Left cardiac atrium (tissue), 4 donors: Measurements from ENCODE around the gene RAB33B. TPM values are rescaled to one million over a fixed set of nuclear protein-coding genes. Genes with fewer than 3 reads are reported as not detected.
"Not testable (repeated sequence)": the region's sequence is repeated elsewhere in the genome, so short reads cannot be mapped to it uniquely, and the experiment has no call there.

Source experiments
- ATAC-seq, 2 donors: fragments of 200-7000 bp; cut with Tn5 transposase; one replicate each; pipeline ENCODE4 v1.9.1; 2020; ENCODE audit warnings: mild to moderate bottlenecking in 2 of 2, moderate library complexity in 2 of 2
- DNase-seq: peaks from one replicate; pipeline ENCODE4 v3.0.0-alpha.2; 2020
- intact Hi-C, 2 donors: fragments of 100-400 bp; cut with DNase I; formaldehyde crosslinking; loops; one replicate each; pipeline versions ENCODE4 v1.14.1 to v1.15.1; 2022 to 2023
- long read RNA-seq: library from polyadenylated mRNA; unstranded; transcript quantifications from one replicate; pipeline ENCODE4 v2.0.0, GENCODE V29; 2021
- total RNA-seq, 2 donors: library from RNA; stranded (reverse); fragmentation: NEBNext Ultra II Directional; extraction: Animal tissue kit (Norgen Biotek cat#: 25700); gene quantifications; one replicate each; pipeline ENCODE4 v1.2.1, GENCODE V29; 2021
- donor health status: DM: no; HTN: yes; CAD: no.
- donor health status: DM: no; HTN: yes; CAD: no; lungs with severe emphysema.
- donor health status: DM: yes; HTN: yes; CAD: no.
- donor health status: Dilated cardiomyopathy.

RAB33B gene
- total RNA-seq = 1 to 10 TPM; 6.3 to 6.6 TPM
- long read RNA-seq, full-length matches to known transcripts = 14 of 16 reads
- long read RNA-seq, partial matches to known transcripts = 0 of 16 reads
- long read RNA-seq, other reads (novel, unspliced or antisense) = 2 of 16 reads

DNA sequence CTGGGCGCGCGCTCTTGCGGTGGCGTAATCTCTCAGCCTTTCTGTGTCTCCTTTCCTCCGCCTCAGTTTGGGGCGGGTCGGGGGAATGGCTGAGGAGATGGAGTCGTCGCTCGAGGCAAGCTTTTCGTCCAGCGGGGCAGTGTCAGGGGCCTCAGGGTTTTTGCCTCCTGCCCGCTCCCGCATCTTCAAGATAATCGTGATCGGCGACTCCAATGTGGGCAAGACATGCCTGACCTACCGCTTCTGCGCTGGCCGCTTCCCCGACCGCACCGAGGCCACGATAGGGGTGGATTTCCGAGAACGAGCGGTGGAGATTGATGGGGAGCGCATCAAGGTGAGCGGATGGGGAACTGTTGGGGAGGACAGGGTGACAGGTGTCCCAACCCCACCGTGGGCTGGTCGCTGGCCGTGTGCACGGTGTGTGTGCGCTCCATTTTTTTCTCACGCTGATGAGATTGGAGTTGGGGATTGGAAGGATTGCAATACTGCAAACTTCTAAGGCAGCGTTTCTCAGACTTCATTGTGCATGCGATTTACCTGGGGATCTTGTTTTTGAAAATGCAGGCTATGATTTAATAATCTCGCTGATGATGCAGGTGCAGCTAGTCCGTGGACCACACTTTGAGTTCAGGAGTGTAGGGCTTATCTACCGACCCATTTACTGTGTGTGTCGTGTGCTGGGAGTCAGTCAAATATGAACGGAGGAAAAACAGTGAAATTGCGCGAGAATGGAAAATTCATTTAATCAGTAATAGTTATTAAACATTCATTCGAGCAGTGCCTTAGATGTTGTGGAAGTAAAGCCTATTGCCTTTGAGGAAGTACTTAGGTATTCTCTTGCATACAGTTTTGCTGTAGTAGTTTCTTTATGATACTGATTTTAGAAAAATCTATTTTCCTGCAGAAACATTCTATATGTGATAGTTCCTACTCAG lies at the start of gene RAB33B:
TSS of gene RAB33B (plus strand) at position 11 of the 935 bp plus-strand sequence. CDS start at position 86, 75 bp downstream.
- DNase-seq = no peak
- peak; percentile 1 to 2 for ATAC-seq
- intact Hi-C loops = no loop called here

DNA sequence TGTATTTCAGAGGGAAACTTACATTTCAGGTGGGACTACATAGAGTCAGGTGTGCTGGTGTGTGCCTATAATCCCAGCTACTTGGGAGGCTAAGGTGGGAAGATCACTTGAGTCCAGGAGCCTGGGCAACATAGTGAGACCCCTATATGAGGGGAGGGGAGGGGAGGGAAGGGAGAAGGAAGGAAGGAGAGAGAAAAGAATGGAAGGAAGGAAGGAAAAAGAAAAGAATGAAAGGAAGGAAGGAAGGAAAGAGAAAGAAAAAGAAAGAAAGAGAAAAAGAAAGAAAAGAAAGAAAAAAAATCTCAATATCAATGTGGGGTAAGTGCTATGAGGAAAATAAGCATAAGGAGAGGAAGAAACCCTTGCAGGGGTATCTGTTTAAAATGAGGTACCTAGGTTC lies 43.6 kb upstream of the RAB33B start:
- ATAC-seq = no peak
- no peak for DNase-seq
- intact Hi-C loops = loop anchor here in 1 of 2 donors (10.0 kb wide), 1 partner anchor 224 kb away; no protein-coding TSS in a partner anchor

DNA sequence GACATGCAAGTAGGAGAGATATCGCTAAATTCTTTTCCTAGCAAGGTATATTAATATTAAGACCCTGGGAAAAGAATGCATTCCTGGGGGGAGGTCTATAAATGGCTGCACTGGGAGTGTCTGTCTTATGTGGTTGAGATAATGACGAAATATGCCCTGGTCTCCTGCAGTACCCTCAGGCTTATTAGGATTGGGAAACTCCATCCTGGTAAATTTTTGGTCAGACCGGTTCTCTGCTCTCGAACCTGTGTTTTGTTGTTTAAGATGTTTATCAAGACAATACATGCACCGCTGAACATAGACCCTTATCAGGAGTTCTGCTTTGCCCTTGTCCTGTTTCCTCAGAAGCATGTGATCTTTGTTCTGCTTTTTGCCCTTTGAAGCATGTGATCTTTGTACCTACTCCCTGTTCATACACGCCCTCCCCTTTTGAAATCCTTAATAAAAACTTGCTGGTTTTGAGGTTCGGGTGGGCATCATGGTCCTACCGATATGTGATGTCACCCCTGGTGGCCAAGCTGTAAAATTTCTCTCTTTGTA lies 39.2 kb upstream of the RAB33B start:
- intact Hi-C loops = loop anchor here in 1 of 2 donors (10.0 kb wide), 1 partner anchor 220 kb away; no protein-coding TSS in a partner anchor
- not testable (repeated sequence) for ATAC-seq, DNase-seq

DNA sequence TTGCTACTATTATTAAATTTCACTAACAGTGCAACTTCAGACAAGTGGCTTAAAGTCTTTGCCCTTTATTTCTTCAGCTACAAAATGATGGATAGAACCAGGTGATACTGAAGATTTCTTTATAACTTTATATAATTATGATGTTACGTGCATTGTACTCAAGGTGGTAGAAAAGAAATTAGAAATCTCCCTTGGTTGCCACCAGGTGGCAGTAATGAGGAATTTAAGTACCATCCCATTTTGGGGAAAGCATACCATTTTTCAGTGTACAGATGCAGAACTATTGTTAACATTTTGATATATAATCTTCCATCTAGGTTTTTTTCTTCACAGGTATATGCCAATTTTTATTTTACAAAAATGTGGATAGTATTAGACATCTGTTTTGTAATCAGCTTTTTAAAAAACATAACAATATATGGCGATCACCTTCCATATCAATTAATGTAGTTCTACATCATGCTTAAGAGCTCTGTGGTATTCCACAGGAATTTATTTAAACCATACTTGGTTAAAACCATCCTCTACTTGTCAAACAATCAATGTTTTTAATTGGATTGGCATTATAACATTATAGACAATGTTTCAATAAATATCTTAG lies 37.7 kb upstream of the RAB33B start:
- intact Hi-C loops = loop anchor here in 1 of 2 donors (10.0 kb wide), 1 partner anchor 219 kb away; no protein-coding TSS in a partner anchor
- no peak for ATAC-seq

DNA sequence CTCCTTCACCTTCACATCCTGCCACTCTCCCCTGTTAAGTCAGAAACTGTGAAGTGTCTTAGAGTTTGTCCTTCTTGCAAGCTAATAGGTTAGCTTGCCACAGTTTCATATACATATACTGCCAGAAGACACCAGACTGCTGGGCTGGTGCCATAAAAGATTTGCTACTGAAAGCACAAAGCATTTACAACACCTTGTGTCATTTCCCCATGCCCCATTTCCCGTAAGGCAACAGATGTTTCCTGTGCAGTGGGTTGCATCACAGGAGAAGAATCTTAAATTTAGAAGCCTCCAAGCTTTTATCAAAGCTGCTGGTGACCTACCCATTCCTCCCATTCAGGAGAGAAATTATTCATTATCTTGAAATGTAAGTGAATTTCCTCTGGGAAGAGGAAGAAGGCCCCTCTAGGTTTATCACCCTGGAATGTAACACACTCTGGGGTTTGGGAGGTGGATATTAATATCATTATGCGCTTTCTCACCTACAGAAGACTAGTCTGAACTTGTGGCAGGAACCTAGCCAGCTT lies 34.5 kb upstream of the RAB33B start:
- intact Hi-C loops = loop anchor here in 1 of 2 donors (10.0 kb wide), 1 partner anchor 215 kb away; no protein-coding TSS in a partner anchor

More for the DNA sequence above, 37.7 kb upstream of the RAB33B start:
- DNase-seq = no peak

DNA sequence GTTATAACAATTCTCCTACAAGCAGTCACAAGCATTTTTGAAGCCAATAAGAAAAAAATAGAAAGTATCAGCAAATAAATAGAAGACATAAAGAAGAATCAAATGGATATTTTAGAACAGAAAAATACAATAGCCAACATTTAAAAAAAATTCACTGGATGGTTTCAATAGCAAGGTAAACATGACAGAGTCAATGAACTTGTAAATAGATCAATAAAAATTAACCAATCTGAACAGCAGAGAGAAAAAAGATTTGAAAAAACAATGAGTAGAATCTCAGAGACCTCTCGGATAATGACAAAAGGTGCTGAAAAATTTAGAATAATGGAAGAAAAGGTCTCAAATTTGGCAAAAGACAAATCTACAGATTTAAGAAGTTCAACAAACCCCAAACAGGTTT lies 33.3 kb upstream of the RAB33B start:
- ATAC-seq (no peak), DNase-seq (no peak)
- intact Hi-C loops = no loop called here

More for the DNA sequence above, 34.5 kb upstream of the RAB33B start:
- DNase-seq (peak; percentile 58), ATAC-seq (peak; percentile 78 to 91)

DNA sequence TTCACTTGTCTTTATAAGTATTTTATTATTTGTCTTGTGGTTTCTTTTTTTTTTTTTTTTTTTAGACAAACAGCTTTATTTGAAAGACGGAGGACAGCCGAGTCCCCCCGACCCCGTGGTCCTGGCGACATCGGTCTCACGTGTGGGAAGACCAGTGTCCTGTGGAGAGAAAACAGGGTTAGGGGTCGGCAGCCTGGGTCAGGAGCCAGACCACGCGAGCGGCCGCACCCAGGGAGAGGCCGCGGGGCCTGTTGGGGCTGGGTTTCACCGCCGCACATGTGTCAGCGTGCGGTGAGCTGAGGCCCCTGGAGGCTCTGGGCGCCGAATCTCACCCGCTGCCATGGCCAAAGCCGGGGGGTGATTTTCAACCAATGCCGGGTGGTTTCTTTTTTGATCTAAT lies 17.8 kb upstream of the RAB33B start:
- no peak for ATAC-seq
- no peak for DNase-seq
- intact Hi-C loops = no loop called here

DNA sequence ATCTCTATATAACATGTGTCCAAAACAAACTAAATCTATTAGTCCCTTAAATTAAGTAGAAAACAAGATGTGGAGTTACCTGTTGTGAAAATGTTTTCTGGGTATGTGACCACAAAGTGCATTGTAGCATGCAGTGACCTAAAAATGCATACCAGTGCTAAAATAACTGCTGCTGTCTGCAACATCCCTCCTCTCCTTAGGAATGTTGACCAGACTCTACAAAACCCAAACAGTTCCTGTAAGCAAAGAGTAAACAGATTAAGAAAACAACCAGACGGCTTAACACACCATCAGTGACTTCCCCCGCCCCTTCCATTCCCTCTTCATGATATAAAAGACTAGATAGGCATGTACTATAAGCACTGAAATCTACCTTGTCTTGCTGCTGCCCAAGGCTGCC lies 15.8 kb upstream of the RAB33B start:
- no peak for DNase-seq
- intact Hi-C loops = no loop called here
- no peak for ATAC-seq

DNA sequence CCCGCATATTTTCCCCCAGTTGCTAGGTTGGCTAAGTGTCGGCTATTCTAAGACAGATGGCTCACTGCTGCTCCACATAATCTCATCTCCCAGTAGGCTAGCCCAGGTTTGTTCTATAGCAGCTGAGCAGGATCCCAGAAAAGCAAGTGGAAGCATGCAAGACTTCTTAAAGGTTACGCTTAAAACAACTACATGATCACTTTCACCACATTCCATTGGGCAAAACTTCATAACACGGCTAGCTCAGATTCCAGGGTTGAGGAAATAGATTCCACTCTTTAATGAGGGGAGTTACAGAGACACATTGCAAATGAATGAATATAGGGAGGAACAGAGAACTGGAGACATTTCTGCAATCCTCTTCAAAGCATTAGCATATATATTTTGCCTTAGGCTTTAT lies 12.9 kb upstream of the RAB33B start:
- intact Hi-C loops = no loop called here
- no peak for DNase-seq

DNA sequence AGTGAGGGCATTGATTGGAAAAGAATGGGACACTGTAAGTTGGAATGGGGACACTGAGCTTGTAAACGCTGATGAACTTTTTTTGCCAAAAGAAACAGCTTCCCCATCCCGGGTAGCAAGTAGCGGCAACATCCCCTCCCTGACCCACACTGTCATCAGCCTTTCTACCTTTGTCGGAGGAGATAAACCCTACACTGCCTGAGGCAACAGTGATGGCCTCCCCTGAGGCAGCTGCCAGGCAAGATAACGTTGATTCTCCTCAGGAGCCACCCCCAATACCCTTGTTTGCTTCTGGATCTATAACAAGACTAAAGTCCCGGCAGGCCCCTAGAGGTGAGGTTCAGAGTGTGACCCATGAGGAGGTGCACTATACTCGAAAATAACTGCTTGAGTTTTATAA lies 10.3 kb upstream of the RAB33B start:
- no peak for ATAC-seq
- intact Hi-C loops = no loop called here
- DNase-seq = no peak

More for the DNA sequence above, 12.9 kb upstream of the RAB33B start:
- ATAC-seq = no peak

DNA sequence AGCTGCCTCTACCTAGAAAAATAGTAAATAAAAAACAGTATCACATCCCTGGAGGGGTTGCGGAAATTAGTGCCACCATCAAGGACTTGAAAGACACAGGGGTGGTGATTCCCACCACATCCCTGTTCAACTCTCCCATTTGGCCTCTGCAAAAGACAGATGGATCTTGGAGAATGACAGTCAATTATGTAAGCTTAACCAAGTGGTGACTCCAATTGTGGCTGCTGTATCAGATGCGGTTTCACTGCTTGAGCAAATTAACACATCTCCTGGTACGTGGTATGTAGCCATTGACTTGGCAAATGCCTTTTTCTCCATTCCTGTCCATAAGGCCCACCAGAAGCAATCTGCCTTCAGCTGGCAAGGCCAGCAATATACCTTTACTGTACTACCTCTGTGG lies 9.0 kb upstream of the RAB33B start:
- ATAC-seq, intact Hi-C loops, DNase-seq: not testable (repeated sequence)

DNA sequence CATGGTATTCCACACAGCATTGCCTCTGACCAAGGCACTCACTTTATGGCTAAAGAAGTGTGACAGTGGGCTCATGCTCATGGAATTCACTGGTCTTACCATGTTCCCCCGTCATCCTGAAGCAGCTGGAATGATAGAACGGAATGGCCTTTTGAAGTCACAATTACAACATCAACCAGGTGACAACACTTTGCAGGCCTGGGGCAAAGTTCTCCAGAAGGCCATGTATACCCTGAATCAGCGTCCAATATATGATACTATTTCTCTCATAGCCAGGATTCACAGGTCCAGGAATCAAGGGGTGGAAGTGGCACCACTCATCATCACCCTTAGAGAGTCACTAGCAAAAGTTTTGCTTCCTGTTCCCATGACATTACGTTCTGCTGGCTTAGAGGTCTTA lies 6.8 kb upstream of the RAB33B start:
- intact Hi-C loops, DNase-seq, ATAC-seq: not testable (repeated sequence)

DNA sequence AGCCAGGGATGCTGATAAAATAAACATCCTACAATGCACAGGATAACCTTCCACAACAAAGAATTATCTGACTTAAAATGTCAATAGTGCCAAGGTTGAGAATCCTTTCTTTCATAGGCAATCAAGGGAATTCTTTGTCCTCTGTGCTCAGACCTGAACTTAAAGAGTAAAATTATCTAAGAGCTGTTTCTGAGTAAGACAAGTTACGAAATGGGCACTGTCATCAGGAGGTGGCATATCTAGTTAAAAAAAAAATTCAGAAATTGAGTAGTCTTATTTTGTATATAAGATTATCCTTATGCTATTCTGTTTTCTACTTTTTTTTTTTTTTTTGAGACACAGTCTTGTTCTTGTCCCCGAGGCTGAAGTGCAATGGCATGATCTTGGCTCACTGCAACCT lies 3.3 kb upstream of the RAB33B start:
- ATAC-seq (no peak), DNase-seq (no peak)
- intact Hi-C loops = no loop called here

DNA sequence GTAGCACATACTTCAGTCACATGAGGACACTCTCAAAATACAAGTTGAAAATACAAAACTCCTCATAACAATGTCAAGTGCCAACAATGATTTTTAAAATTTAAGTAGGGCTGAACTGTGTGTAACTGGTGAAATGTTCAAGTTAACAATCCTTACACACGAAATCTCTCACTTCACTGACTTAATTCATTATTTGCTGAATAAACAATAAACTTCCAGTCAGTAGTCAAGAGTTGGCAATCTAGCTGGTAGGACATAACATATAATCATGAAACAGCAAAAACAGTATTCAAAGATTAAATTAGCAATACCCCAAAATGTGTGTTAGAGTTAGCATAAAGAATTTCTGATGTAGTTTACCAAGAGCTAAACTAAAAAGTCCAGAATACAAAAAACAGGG lies 1.9 kb upstream of the RAB33B start:
- no peak for ATAC-seq
- intact Hi-C loops = no loop called here
- no peak for DNase-seq

DNA sequence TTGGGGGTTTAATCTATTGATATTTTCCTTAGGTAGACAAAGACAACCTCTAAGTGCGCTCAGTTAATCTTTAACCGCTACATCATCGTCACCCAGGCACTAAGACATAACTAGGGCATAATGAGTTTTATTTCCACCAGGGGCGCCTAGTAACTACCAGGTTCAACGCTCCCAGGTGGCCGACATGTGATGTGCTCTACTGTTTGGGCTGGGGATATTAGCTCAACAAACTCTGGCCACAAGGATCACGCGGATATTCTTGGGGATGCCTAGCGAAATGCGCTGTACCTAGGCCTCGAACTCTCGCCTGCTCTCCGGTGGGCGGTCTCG lies 915 bp upstream of the RAB33B start:
- no peak for DNase-seq
- ATAC-seq = peak; percentile 7 to 12
- intact Hi-C loops = no loop called here

DNA sequence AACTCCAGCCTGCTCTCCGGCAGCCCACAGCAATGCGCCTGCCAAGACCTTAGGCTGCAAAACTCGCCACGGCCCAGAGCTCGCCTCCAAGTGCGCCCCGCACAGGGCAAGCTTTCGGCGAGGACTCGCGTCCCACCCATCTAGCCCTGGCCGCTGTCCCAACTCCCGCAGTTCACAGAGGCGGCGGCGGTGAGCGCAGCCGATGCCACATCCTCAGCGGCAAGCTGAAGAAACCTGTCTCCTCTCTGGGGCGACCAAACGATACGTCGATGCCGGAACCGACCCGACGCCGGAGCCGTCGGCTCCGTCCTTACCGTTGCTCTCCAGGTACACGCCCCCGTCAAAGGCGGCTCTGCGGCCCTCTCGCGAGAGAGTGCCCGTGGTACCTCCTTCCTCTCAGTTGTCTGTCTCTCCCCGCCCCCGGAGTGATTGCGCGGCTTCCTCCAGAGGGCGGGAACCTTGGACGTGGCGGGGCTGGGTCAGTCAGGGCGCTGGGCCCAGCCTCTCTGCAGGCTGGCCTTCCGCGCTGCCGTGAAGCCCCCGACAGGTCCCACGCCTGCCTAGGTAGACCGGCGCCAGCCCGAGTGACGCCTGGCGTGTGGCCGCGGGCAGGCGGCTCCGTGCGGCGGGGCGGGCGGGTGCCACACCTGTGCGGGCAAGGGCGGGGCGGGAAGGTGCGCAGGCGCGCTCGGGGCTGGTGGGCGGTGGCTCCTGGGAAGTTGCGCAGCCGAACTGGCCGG lies 380 bp upstream of the RAB33B start:
- DNase-seq (peak; percentile 99), ATAC-seq (peak; percentile 98)
- intact Hi-C loops = no loop called here

DNA sequence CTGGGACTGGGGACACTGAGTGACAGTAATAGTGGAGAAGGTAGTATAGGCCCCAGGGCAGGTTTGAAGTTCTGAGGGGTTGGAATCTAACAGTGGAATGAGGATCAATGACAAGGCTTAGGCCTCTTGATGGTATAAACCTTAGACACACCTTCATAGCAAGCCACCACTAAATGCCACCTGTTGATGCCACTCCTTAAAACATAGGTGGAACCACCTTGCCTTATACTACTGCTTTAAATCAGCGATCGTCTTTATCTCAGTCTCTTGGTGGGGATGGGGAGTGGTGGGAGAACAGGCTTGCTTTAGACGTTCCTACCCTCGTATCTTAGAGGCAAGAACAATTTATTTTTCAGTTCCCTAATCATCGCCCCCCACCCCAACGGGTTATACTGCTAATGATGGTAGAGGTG lies 1.2 kb downstream of the RAB33B start:
- intact Hi-C loops = no loop called here
- no peak for ATAC-seq
- no peak for DNase-seq

DNA sequence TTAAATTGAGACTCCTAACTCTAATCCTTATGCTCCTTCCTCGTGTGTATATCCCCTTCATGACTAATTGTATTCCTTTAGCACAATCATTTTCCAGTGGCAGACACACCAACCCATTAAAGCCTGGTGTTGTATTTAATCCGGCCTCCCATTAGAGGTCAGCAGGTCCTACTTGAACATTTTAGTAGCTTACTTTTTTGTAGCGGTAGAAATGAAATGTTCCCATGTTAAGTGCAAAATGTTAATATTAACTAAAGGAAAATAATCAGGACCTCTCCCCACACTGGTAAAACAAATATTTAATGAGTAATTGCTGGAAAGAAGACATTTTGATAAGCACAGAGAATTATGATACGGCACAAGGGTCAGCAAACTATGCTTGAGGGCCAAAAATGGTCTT lies 3.4 kb downstream of the RAB33B start:
- intact Hi-C loops = no loop called here
- ATAC-seq = no peak

DNA sequence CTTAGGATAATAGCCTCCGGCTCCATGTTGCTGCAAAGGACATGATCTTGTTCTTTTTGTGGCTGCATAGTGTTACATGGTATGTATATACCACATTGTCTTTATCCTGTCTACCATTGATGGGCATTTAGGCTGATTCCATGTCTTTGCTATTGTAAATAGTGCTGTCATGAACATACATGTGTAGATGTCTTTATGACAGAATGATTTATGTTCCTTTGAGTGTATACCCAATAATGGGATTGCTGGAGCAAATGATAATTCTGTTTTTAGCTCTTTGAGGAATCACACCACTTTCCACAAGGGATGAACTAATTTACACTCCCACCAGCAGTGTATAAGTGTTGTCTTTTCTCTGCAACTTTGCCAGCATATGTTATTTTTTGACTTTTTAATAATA lies 4.6 kb downstream of the RAB33B start:
- DNase-seq (no peak), ATAC-seq (no peak)
- intact Hi-C loops = no loop called here

More for the DNA sequence above, 3.4 kb downstream of the RAB33B start:
- no peak for DNase-seq
